GM21390 (cell line): ENCODE data around the gene CEP44.

Experiments used
- ATAC-seq: cut with Tn5 transposase; IDR thresholded peaks from one replicate; pipeline ENCODE4 v1.9.1; 2021; ENCODE audit not compliant: unreplicated experiment

The CEP44 gene

GRCh38 chr4:174283507-174284471 is at the start of gene CEP44, which contains the start of gene FBXO8:
Gene CEP44, plus strand, starts transcription at chr4:174283911. Its CDS starts 15,211 bp downstream, at chr4:174299122.
Gene FBXO8, minus strand, starts transcription at chr4:174283667. Its CDS starts 20,575 bp downstream, at chr4:174263092.
- peak; percentile 61 for ATAC-seq

- ATAC-seq: no peak
Measured at GRCh38 chr4:174236359-174236758, 47.4 kb upstream of the CEP44 start.

- ATAC-seq: no peak
Measured at GRCh38 chr4:174241162-174241561, 42.5 kb upstream of the CEP44 start.

GRCh38 chr4:174244441-174244840 is 39.3 kb upstream of the CEP44 start:
- ATAC-seq: no peak

- ATAC-seq: no peak
Measured at GRCh38 chr4:174245714-174246113, 38.0 kb upstream of the CEP44 start.

- no peak for ATAC-seq
Measured at GRCh38 chr4:174248407-174248806, 35.3 kb upstream of the CEP44 start.

- no peak for ATAC-seq
Measured at GRCh38 chr4:174252412-174252811, 31.3 kb upstream of the CEP44 start.

GRCh38 chr4:174254613-174255012 is 29.1 kb upstream of the CEP44 start:
- ATAC-seq: no peak

- no peak for ATAC-seq
Measured at GRCh38 chr4:174255374-174255773, 28.3 kb upstream of the CEP44 start.

- ATAC-seq: no peak
Measured at GRCh38 chr4:174255786-174256185, 27.9 kb upstream of the CEP44 start.

- ATAC-seq: no peak
Measured at GRCh38 chr4:174256277-174256713, 27.4 kb upstream of the CEP44 start.

- ATAC-seq: no peak
Measured at GRCh38 chr4:174259580-174259979, 24.1 kb upstream of the CEP44 start.

- no peak for ATAC-seq
Measured at GRCh38 chr4:174260099-174260498, 23.6 kb upstream of the CEP44 start.

GRCh38 chr4:174261432-174261831 is 22.3 kb upstream of the CEP44 start:
- ATAC-seq: peak; percentile 52

- no peak for ATAC-seq
Measured at GRCh38 chr4:174262624-174263444, 20.9 kb upstream of the CEP44 start.

- no peak for ATAC-seq
Measured at GRCh38 chr4:174263445-174263736, 20.3 kb upstream of the CEP44 start.

GRCh38 chr4:174265916-174266315 is 17.8 kb upstream of the CEP44 start:
- ATAC-seq: no peak

- ATAC-seq: no peak
Measured at GRCh38 chr4:174266416-174266815, 17.3 kb upstream of the CEP44 start.

GRCh38 chr4:174273930-174274329 is 9.8 kb upstream of the CEP44 start:
- no peak for ATAC-seq

GRCh38 chr4:174274436-174274835 is 9.3 kb upstream of the CEP44 start:
- ATAC-seq: no peak

GRCh38 chr4:174275101-174275500 is 8.6 kb upstream of the CEP44 start:
- ATAC-seq: no peak

- no peak for ATAC-seq
Measured at GRCh38 chr4:174277433-174277832, 6.3 kb upstream of the CEP44 start.
